WI38 (cell line): ENCODE data around the gene SCAF11.

ENCODE experiments used
- H3K4me3 ChIP-seq: 2 replicates; pipeline ENCODE4 v1.5.1; 2011; ENCODE audit warnings: low read depth, mild to moderate bottlenecking, control low read depth, low read length
- TF ChIP-seq, protein P1 (sequence below): IDR thresholded peaks from 2 replicates; pipeline ENCODE4 v1.5.1; 2012; ENCODE audit warnings: low read depth, mild to moderate bottlenecking, control low read depth, low read length

The SCAF11 gene

DNA sequence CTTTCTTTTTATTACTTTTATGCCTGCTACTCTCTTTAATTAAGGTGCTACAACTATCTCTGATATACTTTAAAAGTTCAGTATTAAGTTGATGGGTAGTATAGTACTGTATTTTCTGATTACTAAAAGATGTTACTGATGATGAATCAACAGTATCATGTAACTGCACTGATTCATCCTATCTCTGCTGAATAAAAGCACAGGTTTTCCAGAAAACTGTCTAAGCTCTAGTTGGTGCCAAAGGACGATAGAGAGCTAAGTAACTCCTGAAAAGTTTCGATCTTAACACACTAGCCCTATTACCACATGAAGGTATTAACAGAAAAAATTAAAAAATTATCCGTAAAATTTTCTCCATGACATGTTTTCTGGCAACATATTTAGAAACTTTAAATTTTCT, 2.1 kb downstream of the SCAF11 start:
- peak overlapping the region; percentile 89 for H3K4me3 ChIP-seq
- TF ChIP-seq, protein P1, sequence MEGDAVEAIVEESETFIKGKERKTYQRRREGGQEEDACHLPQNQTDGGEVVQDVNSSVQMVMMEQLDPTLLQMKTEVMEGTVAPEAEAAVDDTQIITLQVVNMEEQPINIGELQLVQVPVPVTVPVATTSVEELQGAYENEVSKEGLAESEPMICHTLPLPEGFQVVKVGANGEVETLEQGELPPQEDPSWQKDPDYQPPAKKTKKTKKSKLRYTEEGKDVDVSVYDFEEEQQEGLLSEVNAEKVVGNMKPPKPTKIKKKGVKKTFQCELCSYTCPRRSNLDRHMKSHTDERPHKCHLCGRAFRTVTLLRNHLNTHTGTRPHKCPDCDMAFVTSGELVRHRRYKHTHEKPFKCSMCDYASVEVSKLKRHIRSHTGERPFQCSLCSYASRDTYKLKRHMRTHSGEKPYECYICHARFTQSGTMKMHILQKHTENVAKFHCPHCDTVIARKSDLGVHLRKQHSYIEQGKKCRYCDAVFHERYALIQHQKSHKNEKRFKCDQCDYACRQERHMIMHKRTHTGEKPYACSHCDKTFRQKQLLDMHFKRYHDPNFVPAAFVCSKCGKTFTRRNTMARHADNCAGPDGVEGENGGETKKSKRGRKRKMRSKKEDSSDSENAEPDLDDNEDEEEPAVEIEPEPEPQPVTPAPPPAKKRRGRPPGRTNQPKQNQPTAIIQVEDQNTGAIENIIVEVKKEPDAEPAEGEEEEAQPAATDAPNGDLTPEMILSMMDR: no peak

GRCh38 chr12:45987340-45987727, 3.0 kb downstream of the SCAF11 start:
- TF ChIP-seq, protein P1: no peak
- no peak overlapping the region for H3K4me3 ChIP-seq

- TF ChIP-seq, protein P1: no peak
- H3K4me3 ChIP-seq: no peak overlapping the region
Measured at GRCh38 chr12:45986641-45987339, 3.6 kb downstream of the SCAF11 start.

DNA sequence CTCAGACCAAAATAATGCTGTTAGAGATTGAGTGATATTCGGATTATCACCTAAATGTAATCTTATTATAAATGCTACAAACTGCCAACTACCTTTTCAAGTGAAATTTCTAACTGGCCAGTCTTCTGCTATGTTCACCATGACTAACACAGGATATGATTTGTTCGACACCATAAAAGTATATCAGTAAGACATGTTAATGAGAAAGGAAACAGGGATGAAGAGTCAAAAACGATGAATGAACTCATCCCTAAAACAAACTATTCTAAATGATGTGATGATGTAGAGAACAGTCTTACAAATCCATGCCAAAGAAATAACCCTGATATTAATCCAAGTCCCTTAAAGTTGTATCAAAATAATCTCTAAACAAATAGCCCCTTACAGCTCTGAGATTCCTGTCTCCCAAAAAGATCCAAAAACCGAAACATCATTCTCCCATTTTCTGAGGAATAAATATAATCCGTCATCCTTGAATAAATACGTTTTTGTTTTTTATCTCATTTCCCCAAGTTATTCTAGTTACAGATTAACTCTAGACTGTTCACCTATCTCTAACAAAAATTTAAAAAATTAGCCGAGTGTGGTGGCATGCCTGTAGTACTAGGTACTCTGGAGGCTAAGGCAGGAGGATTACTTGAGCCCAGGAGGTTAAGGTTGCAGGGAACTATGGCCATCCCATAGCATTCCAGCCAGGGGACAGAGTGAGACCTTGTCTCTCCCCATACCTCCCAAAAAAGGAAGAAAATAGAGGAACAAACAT, 9.1 kb downstream of the SCAF11 start:
- TF ChIP-seq, protein P1: no peak

GRCh38 chr12:45980540-45980939, 9.8 kb downstream of the SCAF11 start:
- TF ChIP-seq, protein P1: no peak
- no peak overlapping the region for H3K4me3 ChIP-seq

More for the DNA sequence above, 9.1 kb downstream of the SCAF11 start:
- no peak overlapping the region for H3K4me3 ChIP-seq

- no peak overlapping the region for H3K4me3 ChIP-seq
- TF ChIP-seq, protein P1: no peak
Measured at GRCh38 chr12:45978108-45978507, 12.3 kb downstream of the SCAF11 start.

DNA sequence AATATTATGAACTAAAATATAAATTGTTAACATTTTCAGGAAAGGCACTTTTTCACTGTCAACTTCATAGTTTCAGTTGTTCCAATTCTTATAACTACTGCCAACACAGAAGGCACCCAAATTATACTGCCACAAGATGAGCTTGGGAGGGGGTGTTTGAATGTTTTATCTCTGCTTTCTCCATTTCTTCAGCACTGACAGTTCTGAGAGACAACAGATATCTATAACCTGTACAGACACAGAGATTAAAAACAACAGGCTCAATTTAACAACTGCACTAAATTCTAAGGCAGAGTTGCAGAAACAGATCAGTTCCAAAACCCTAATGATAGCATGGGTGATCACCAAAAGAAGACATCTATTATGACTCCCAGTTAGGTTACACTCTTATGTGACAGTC, 12.8 kb downstream of the SCAF11 start:
- TF ChIP-seq, protein P1: no peak
- no peak overlapping the region for H3K4me3 ChIP-seq
